HEK293 (cell line): ENCODE results near the gene BAG5.
A peak's percentile ranks its signal among the peaks of the same experiment; 100 is the strongest.

Experiments
- FEZF1 ChIP-seq: fragments of 450-650 bp; formaldehyde crosslinking; IDR thresholded peaks from 2 replicates; pipeline ENCODE4 v1.5.1; 2016; ENCODE audit warnings: missing biosample characterization, missing genetic modification characterization
- OSR2 ChIP-seq: fragments of 450-650 bp; formaldehyde crosslinking; IDR thresholded peaks from 2 replicates; pipeline ENCODE4 v1.5.1; 2016; ENCODE audit warnings: missing biosample characterization, missing genetic modification characterization
- WT1 ChIP-seq: fragments of 450-650 bp; formaldehyde crosslinking; IDR thresholded peaks from 2 replicates; pipeline ENCODE4 v1.5.1; 2016; ENCODE audit warnings: missing biosample characterization, missing genetic modification characterization
- ZBTB20 ChIP-seq: fragments of 450-650 bp; formaldehyde crosslinking; IDR thresholded peaks from 2 replicates; pipeline ENCODE4 v1.5.1; 2016; ENCODE audit warnings: missing biosample characterization, missing genetic modification characterization
- ZBTB21 ChIP-seq: fragments of 450-650 bp; formaldehyde crosslinking; IDR thresholded peaks from 2 replicates; pipeline ENCODE4 v1.5.1; 2017; ENCODE audit warnings: missing biosample characterization, missing genetic modification characterization
- ZBTB7A ChIP-seq: fragments of 450-650 bp; formaldehyde crosslinking; IDR thresholded peaks from 2 replicates; pipeline ENCODE4 v1.5.1; 2016; ENCODE audit warnings: low read depth, missing biosample characterization, missing genetic modification characterization
- ZNF132 ChIP-seq: fragments of 450-650 bp; formaldehyde crosslinking; IDR thresholded peaks from 2 replicates; pipeline ENCODE4 v1.5.1; 2017; ENCODE audit warnings: missing biosample characterization, missing genetic modification characterization, borderline replicate concordance
- ZNF239 ChIP-seq: fragments of 450-650 bp; formaldehyde crosslinking; IDR thresholded peaks from 2 replicates; pipeline ENCODE4 v1.5.1; 2016; ENCODE audit warnings: missing biosample characterization, missing genetic modification characterization
- ZNF324 ChIP-seq: fragments of 450-650 bp; formaldehyde crosslinking; IDR thresholded peaks from 2 replicates; pipeline ENCODE4 v1.5.1; 2016; ENCODE audit warnings: missing biosample characterization, missing genetic modification characterization
- ZNF354C ChIP-seq: fragments of 450-650 bp; formaldehyde crosslinking; IDR thresholded peaks from 2 replicates; pipeline ENCODE4 v1.5.1; 2016; ENCODE audit warnings: missing biosample characterization, missing genetic modification characterization, low read depth, borderline replicate concordance
- ZNF37A ChIP-seq: fragments of 450-650 bp; IDR thresholded peaks from 2 replicates; pipeline ENCODE4 v1.5.1; 2018; ENCODE audit warnings: missing biosample characterization, missing genetic modification characterization
- ZNF433 ChIP-seq: fragments of 450-650 bp; formaldehyde crosslinking; IDR thresholded peaks from 2 replicates; pipeline ENCODE4 v1.5.1; 2016; ENCODE audit warnings: missing biosample characterization, missing genetic modification characterization, low read depth
- ZNF501 ChIP-seq: fragments of 450-650 bp; formaldehyde crosslinking; IDR thresholded peaks from 2 replicates; pipeline ENCODE4 v1.5.1; 2016; ENCODE audit warnings: missing biosample characterization, missing genetic modification characterization
- ZNF548 ChIP-seq: fragments of 450-650 bp; formaldehyde crosslinking; IDR thresholded peaks from 2 replicates; pipeline ENCODE4 v1.5.1; 2016; ENCODE audit warnings: missing biosample characterization, missing genetic modification characterization
- ZNF585B ChIP-seq: fragments of 450-650 bp; formaldehyde crosslinking; IDR thresholded peaks from 2 replicates; pipeline ENCODE4 v1.5.1; 2016; ENCODE audit warnings: missing biosample characterization, missing genetic modification characterization
- ZSCAN30 ChIP-seq: fragments of 450-650 bp; IDR thresholded peaks from 2 replicates; pipeline ENCODE4 v1.5.1; 2018; ENCODE audit warnings: missing biosample characterization, mild to moderate bottlenecking, missing genetic modification characterization, moderate library complexity
- TF ChIP-seq, protein P1 (sequence below): fragments of 450-650 bp; formaldehyde crosslinking; IDR thresholded peaks from 2 replicates; pipeline ENCODE4 v1.5.1; 2016; ENCODE audit warnings: missing biosample characterization, missing genetic modification characterization
- TF ChIP-seq, protein P2 (sequence below): fragments of 450-650 bp; IDR thresholded peaks from 2 replicates; pipeline ENCODE4 v1.5.1; 2018; ENCODE audit warnings: missing biosample characterization, mild to moderate bottlenecking, missing genetic modification characterization
- TF ChIP-seq, protein P3 (sequence below): fragments of 450-650 bp; formaldehyde crosslinking; IDR thresholded peaks from 2 replicates; pipeline ENCODE4 v1.5.1; 2017; ENCODE audit warnings: missing biosample characterization, missing genetic modification characterization
- TF ChIP-seq, protein P4 (sequence below): fragments of 450-650 bp; formaldehyde crosslinking; IDR thresholded peaks from 2 replicates; pipeline ENCODE4 v1.5.1; 2017; ENCODE audit warnings: missing biosample characterization, missing genetic modification characterization
- TF ChIP-seq, protein P5 (sequence below): fragments of 450-650 bp; formaldehyde crosslinking; IDR thresholded peaks from 2 replicates; pipeline ENCODE4 v1.5.1; 2016; ENCODE audit warnings: missing biosample characterization, missing genetic modification characterization, borderline replicate concordance
- TF ChIP-seq, protein P6 (sequence below): fragments of 450-650 bp; formaldehyde crosslinking; IDR thresholded peaks from 2 replicates; pipeline ENCODE4 v1.5.1; 2016; ENCODE audit warnings: missing biosample characterization, missing genetic modification characterization
- TF ChIP-seq, protein P7 (sequence below): fragments of 450-650 bp; formaldehyde crosslinking; optimal IDR thresholded peaks from 2 replicates; pipeline ENCODE3; 2016; ENCODE audit warnings: missing biosample characterization, mild to moderate bottlenecking, missing genetic modification characterization

The BAG5 gene

DNA sequence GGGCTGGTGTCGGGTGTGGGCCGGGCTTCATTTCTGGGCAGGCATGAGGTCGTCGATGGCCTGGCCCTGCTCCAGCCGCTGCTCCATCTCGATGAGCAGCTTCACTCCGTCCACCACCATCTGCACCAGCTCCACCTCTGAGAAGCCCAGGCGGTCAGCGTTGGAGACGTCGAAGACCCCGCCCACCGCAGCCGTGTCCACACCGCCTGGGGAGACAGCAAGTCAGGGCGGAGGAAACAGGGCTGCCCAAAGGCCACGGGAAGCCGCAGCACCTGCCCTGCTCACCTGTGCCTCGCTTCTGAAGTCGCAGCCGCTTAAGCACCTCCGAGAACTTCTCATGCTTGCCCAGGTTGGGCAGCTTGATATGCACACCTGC is 42.6 kb downstream of the BAG5 start (continued):
- TF ChIP-seq, protein P1, sequence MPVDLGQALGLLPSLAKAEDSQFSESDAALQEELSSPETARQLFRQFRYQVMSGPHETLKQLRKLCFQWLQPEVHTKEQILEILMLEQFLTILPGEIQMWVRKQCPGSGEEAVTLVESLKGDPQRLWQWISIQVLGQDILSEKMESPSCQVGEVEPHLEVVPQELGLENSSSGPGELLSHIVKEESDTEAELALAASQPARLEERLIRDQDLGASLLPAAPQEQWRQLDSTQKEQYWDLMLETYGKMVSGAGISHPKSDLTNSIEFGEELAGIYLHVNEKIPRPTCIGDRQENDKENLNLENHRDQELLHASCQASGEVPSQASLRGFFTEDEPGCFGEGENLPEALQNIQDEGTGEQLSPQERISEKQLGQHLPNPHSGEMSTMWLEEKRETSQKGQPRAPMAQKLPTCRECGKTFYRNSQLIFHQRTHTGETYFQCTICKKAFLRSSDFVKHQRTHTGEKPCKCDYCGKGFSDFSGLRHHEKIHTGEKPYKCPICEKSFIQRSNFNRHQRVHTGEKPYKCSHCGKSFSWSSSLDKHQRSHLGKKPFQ (tag by site-specific recombination): no peak
- TF ChIP-seq ZNF548 (tag by site-specific recombination) (no peak), ZBTB7A (tag by site-specific recombination) (no peak), FEZF1 (tag by site-specific recombination) (no peak), ZSCAN30 (tag by site-specific recombination) (no peak), ZBTB21 (tag by site-specific recombination) (0 out of 2 replicates have a peak, but pooled peaks have one; percentile 4), ZNF433 (no peak), ZBTB20 (no peak), OSR2 (tag by site-specific recombination) (no peak), WT1 (tag by site-specific recombination) (no peak), ZNF239 (tag by site-specific recombination) (no peak), ZNF354C (tag by site-specific recombination) (no peak), ZNF324 (0 out of 2 replicates have a peak, but pooled peaks have one; percentile 7), ZNF37A (tag by site-specific recombination) (no peak), ZNF585B (tag by site-specific recombination) (no peak), ZNF132 (tag by site-specific recombination) (no peak), ZNF501 (tag by site-specific recombination) (no peak)
- TF ChIP-seq, protein P2, sequence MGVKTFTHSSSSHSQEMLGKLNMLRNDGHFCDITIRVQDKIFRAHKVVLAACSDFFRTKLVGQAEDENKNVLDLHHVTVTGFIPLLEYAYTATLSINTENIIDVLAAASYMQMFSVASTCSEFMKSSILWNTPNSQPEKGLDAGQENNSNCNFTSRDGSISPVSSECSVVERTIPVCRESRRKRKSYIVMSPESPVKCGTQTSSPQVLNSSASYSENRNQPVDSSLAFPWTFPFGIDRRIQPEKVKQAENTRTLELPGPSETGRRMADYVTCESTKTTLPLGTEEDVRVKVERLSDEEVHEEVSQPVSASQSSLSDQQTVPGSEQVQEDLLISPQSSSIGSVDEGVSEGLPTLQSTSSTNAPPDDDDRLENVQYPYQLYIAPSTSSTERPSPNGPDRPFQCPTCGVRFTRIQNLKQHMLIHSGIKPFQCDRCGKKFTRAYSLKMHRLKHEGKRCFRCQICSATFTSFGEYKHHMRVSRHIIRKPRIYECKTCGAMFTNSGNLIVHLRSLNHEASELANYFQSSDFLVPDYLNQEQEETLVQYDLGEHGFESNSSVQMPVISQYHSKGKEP: no peak
- TF ChIP-seq, protein P3, sequence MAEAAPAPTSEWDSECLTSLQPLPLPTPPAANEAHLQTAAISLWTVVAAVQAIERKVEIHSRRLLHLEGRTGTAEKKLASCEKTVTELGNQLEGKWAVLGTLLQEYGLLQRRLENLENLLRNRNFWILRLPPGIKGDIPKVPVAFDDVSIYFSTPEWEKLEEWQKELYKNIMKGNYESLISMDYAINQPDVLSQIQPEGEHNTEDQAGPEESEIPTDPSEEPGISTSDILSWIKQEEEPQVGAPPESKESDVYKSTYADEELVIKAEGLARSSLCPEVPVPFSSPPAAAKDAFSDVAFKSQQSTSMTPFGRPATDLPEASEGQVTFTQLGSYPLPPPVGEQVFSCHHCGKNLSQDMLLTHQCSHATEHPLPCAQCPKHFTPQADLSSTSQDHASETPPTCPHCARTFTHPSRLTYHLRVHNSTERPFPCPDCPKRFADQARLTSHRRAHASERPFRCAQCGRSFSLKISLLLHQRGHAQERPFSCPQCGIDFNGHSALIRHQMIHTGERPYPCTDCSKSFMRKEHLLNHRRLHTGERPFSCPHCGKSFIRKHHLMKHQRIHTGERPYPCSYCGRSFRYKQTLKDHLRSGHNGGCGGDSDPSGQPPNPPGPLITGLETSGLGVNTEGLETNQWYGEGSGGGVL (tag by site-specific recombination): no peak
- TF ChIP-seq, protein P4, sequence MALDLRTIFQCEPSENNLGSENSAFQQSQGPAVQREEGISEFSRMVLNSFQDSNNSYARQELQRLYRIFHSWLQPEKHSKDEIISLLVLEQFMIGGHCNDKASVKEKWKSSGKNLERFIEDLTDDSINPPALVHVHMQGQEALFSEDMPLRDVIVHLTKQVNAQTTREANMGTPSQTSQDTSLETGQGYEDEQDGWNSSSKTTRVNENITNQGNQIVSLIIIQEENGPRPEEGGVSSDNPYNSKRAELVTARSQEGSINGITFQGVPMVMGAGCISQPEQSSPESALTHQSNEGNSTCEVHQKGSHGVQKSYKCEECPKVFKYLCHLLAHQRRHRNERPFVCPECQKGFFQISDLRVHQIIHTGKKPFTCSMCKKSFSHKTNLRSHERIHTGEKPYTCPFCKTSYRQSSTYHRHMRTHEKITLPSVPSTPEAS (tag by site-specific recombination): no peak
- TF ChIP-seq, protein P5, sequence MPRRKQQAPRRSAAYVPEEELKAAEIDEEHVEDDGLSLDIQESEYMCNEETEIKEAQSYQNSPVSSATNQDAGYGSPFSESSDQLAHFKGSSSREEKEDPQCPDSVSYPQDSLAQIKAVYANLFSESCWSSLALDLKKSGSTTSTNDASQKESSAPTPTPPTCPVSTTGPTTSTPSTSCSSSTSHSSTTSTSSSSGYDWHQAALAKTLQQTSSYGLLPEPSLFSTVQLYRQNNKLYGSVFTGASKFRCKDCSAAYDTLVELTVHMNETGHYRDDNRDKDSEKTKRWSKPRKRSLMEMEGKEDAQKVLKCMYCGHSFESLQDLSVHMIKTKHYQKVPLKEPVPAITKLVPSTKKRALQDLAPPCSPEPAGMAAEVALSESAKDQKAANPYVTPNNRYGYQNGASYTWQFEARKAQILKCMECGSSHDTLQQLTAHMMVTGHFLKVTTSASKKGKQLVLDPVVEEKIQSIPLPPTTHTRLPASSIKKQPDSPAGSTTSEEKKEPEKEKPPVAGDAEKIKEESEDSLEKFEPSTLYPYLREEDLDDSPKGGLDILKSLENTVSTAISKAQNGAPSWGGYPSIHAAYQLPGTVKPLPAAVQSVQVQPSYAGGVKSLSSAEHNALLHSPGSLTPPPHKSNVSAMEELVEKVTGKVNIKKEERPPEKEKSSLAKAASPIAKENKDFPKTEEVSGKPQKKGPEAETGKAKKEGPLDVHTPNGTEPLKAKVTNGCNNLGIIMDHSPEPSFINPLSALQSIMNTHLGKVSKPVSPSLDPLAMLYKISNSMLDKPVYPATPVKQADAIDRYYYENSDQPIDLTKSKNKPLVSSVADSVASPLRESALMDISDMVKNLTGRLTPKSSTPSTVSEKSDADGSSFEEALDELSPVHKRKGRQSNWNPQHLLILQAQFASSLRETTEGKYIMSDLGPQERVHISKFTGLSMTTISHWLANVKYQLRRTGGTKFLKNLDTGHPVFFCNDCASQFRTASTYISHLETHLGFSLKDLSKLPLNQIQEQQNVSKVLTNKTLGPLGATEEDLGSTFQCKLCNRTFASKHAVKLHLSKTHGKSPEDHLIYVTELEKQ (tag by site-specific recombination): peak; percentile 29; the same call in 1 of the 2 replicates
- TF ChIP-seq, protein P6, sequence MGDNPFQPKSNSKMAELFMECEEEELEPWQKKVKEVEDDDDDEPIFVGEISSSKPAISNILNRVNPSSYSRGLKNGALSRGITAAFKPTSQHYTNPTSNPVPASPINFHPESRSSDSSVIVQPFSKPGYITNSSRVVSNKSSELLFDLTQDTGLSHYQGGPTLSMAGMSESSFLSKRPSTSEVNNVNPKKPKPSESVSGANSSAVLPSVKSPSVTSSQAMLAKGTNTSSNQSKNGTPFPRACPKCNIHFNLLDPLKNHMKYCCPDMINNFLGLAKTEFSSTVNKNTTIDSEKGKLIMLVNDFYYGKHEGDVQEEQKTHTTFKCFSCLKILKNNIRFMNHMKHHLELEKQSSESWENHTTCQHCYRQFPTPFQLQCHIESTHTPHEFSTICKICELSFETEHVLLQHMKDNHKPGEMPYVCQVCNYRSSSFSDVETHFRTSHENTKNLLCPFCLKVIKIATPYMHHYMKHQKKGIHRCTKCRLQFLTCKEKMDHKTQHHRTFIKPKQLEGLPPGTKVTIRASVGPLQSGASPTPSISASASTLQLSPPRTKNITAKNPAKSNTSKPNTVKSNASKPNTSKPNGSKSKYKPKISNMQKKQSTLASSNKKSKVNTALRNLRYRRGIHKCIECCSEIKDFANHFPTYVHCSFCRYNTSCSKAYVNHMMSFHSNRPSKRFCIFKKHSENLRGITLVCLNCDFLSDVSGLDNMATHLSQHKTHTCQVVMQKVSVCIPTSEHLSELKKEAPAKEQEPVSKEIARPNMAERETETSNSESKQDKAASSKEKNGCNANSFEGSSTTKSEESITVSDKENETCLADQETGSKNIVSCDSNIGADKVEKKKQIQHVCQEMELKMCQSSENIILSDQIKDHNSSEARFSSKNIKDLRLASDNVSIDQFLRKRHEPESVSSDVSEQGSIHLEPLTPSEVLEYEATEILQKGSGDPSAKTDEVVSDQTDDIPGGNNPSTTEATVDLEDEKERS (tag by site-specific recombination): no peak
- TF ChIP-seq, protein P7, sequence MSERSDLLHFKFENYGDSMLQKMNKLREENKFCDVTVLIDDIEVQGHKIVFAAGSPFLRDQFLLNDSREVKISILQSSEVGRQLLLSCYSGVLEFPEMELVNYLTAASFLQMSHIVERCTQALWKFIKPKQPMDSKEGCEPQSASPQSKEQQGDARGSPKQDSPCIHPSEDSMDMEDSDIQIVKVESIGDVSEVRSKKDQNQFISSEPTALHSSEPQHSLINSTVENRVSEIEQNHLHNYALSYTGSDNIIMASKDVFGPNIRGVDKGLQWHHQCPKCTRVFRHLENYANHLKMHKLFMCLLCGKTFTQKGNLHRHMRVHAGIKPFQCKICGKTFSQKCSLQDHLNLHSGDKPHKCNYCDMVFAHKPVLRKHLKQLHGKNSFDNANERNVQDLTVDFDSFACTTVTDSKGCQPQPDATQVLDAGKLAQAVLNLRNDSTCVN: peak; percentile 8
